SH-SY5Y (cell line): ENCODE results near the gene ADM.

Experiments
- GATA2 ChIP-seq: IDR thresholded peaks from 2 replicates; pipeline ENCODE4 v1.6.1; 2011; ENCODE audit warnings: mild to moderate bottlenecking, low read depth, low read length
- GATA3 ChIP-seq: IDR thresholded peaks from 2 replicates; pipeline ENCODE4 v1.6.1; 2011; ENCODE audit warnings: low read depth, mild to moderate bottlenecking, low read length, moderate library complexity

GRCh38 chr11:10307022-10307399 lies 2.1 kb downstream of the ADM start:
- TF ChIP-seq GATA2: no peak
- TF ChIP-seq GATA3: no peak
